ENCODE data around the gene EXOC3L4.

- peak in 2 of 4 experiments; percentile 13 to 30 for TF ChIP-seq CTCF (IDR thresholded peaks at IDR 0.05)
- TF ChIP-seq POLR2A (IDR thresholded peaks at IDR 0.05) = no peak
- TF ChIP-seq POLR2AphosphoS5 (IDR thresholded peaks at IDR 0.05) = peak; percentile 22
Measured at GRCh38 chr14:103103461-103104388, 9.2 kb downstream of the EXOC3L4 start.

Measured in prostate gland (tissue), 2 donors.